GM21515 (cell line): ENCODE measurements around the gene AGMO.

Source experiments
- ATAC-seq: cut with Tn5 transposase; IDR thresholded peaks from one replicate; pipeline ENCODE4 v1.9.1; 2021; ENCODE audit not compliant: unreplicated experiment

AGMO gene

DNA sequence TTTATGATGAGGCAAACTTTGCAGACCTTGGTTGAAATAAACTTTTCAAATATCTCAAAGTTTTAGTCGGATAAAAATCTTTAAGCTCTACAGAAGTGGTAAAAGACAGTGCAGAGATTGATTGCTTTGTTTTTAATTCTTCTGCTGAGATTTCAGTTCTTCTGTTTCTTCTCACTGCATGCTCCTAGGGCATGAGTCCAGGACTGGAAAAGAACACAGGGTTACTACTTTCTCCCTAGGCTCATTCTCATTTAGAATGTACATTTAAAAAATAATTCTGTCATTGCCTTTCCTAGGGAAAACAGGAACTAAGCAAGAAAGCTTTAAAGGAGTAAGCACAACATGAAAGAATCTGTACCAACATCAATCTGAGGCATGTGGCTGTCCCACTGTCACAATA, 402.6 kb downstream of the AGMO start:
- no peak for ATAC-seq

DNA sequence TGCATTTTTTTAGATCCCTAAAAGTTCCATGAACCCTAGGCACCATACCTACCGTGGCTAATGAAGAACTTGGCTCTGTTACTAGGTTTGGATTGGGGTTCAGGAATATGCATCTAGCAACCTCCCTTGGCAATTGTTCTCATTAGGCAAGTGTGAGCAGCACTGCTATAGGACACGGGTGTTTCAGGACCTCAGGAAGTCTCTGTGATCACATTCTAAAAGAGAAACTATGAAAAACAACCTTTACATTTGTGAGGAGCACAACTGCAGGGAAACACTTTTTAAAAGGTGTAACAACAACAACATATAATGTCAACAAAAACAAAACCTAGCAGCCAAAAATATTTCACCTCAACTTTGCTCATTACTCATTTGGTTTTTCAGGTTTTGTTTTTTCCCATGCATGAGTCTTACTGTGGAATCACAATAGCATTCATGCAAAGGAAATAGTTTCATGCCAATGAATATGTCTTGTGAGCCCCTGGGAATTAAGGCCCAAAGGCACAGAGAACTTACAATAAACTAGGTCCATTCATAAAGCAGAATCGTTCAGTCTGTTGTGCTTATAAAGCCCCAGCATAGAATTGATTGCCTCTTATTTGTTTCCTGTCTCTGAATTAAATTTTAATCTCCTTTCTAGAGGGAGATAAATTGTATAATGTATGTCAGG, 403.5 kb downstream of the AGMO start:
- ATAC-seq: no peak
